HTR-8/SVneo (cell line): ENCODE results near the gene CYP26B1.

Experiments
- DNase-seq: peaks from one replicate; pipeline ENCODE4 v3.0.0; 2011; ENCODE audit warnings: low spot score, mixed read lengths; ENCODE audit not compliant: insufficient read length
- FAIRE-seq: peaks from 2 replicates; lab custom pipeline; 2011; peaks lifted over from hg19 to GRCh38; lab: Jason Lieb, UNC

The CYP26B1 gene, protein sequence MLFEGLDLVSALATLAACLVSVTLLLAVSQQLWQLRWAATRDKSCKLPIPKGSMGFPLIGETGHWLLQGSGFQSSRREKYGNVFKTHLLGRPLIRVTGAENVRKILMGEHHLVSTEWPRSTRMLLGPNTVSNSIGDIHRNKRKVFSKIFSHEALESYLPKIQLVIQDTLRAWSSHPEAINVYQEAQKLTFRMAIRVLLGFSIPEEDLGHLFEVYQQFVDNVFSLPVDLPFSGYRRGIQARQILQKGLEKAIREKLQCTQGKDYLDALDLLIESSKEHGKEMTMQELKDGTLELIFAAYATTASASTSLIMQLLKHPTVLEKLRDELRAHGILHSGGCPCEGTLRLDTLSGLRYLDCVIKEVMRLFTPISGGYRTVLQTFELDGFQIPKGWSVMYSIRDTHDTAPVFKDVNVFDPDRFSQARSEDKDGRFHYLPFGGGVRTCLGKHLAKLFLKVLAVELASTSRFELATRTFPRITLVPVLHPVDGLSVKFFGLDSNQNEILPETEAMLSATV

DNA sequence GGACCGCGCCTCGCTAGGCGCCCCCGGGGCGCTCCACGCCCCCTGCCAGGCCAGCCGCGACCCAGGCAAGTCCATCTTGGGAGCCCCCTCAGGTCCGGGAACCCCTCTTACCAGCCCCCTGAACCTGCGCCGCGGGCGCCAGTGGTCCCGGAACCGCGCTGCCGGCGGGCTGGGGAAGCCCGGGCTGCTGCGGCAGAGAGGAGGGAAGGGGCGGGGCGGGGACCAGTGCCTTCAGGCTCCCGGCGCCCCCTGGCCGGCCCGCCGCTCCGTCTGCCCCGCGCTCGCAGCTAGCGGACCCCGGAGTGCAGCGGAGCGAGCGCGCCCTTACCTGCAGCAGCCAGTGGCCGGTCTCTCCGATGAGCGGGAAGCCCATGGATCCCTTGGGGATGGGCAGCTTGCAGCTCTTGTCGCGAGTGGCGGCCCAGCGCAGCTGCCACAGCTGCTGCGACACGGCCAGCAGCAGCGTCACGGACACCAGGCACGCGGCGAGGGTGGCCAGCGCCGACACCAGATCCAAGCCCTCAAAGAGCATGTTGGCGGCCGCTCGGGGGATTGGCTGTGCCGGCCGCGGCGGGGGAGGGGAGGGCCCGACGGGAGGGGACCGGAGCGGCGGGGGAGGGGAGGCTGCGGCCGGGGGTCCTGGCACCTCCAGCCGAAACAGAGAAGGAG, at the start of gene CYP26B1:
CYP26B1 (minus strand) TSS at position 560 of the 669 bp plus-strand sequence; CDS start at position 532, 28 bp downstream.
- no peak for DNase-seq

DNA sequence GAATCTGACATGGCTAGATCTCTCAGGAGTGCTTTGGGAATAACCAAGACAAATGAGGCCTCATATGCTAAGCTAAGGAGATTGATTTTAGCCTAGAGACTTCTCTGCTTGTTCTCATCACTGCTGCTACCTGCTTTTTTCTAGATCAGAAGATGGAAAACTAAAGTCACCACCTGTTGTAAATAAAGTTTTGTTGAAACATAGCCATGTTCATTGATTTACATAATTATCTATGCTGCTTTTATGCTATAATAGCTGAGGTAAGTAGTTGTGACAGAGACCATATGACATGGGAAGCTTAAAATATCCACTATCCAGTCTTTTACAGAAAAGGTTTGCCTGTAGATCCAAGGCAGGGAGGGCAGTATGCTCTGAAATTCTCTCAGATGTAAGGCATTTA, 46.1 kb upstream of the CYP26B1 start:
- no peak for FAIRE-seq
- no peak for DNase-seq

More for the DNA sequence above, at the start of gene CYP26B1:
- FAIRE-seq: peak; percentile 31

DNA sequence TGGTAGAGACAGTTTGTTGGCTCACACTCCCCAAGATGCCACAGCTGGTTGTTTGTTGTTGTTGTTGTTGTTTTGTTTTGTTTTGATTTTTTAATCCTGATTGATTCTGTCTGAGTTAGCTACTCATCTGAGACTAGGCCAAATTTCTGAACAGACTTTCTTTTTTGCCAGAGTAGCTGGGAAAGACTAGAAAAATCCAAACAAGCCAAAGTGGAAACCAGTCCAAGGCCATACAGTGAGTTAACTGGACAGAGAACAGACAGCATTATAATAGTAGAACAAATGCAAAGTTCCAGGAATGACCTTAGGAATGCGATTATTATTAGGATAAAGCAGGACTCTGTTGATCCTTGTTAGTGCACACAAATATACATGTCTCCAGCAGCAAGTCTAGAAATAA, 43.8 kb upstream of the CYP26B1 start:
- FAIRE-seq: no peak
- no peak for DNase-seq

DNA sequence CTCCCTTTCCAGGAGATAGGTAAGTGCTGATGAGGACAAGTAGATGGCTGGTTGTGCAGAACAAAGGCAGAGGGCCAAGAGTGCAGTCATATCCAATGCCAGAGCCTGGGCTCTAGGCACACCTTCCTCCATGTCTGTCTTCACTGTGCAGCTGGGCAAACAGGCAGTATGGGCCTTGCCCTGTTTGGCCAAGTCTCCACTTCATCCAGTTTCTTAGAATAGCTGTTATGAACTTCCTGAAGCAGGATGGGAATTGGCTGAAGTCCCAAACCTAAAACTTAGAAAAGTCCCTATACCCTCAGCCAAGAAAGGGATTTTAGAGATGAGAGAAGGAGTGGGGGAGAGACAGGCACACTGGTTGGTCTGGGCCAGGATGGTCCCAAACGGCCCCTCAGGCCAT, 37.5 kb upstream of the CYP26B1 start:
- no peak for FAIRE-seq
- no peak for DNase-seq

DNA sequence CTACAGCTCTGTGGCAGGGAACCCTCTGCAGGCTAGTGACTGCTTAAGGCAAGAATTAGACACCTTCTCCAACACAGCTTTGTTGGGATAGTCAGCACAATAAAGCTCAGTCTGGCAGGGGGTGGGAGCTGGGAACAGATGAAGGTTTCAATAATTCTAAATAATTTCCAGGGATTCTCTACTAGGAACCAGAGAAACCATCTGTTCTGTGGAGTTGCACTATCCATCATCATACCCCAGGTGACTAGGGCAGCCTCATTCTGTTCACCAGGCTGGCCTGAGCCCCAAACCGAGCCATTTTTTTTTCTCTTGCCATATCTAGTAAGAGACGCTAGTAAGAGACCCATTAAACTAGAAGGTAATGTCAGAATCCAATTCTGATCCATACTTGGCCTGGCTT, 35.8 kb upstream of the CYP26B1 start:
- DNase-seq: no peak
- FAIRE-seq: no peak

DNA sequence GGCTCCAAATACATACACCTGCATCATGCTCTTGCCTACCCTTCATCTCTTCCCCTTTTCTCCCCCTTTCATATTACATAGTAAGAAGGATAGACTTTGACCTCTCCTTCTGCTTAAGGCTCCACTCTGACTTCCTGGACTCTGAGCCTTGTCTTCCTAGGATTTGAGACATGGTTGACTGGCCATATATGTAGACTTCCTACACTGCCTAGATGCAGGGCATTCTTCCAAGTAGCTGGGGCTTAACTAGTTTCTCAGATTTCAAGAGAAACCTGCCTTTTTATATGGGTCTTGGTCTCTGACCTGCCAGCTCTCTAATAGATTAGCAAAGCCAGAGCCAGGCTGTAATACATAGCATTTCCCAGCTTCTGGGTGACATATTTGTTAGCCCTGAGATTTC, 35.4 kb upstream of the CYP26B1 start:
- no peak for DNase-seq
- no peak for FAIRE-seq

DNA sequence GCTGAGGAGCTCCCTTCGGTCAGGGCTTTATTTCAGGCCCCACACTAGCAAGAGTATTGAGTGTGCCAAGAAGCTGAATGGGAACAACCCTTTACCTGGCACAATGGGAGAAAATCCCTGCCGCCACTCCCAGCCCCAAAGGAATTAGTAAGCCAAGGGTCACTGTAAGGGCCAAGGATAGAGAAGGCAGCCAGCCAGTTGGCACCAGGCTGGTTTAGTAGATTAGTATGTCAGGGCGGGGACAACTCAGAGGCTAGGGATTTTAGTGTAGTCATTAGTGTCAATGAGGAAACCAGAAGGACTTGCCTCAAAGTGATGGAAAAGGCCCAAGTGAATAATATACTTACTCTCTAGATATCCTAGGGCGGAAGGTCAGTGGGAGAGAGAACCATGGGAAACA, 34.9 kb upstream of the CYP26B1 start:
- DNase-seq (no peak), FAIRE-seq (no peak)

DNA sequence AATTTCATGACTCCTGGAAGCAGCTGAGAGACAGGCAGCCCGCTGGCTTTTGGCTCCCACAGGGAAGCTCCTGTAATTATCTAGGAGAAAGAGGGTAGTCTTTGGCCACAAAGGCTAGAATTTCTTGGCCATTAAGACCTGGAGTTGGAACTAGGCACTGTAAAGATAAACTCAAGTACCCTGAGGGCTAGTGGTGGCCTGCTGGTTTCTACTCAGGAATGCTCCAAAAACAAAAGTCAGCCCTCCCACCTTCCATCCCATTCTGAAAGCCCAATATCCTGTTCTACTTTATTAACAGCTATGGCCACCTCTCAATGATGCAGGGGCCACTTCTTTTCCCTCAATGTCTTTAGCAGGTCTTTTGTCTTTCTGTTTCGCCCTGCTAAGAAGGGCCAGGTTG, 34.0 kb upstream of the CYP26B1 start:
- FAIRE-seq: no peak
- DNase-seq: no peak

DNA sequence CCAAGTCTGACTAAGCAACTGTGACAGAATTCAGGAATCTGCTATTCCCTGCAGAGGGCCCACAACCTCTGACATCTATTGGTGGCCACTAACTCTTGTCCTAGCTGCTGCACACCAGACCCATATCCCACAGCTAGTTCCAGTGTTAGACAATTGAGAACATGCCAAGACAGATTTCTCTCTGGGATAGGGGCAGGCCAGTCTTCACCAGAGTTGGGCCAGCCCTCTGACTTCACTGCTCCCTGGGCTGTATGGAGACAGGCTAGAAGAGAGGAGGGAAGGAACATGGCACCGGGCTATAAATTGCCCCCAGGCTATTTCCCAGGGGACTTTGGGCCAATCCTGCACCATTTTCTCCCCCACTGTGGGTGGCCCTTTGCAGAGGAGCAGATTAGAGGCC, 32.7 kb upstream of the CYP26B1 start:
- no peak for DNase-seq
- FAIRE-seq: no peak

DNA sequence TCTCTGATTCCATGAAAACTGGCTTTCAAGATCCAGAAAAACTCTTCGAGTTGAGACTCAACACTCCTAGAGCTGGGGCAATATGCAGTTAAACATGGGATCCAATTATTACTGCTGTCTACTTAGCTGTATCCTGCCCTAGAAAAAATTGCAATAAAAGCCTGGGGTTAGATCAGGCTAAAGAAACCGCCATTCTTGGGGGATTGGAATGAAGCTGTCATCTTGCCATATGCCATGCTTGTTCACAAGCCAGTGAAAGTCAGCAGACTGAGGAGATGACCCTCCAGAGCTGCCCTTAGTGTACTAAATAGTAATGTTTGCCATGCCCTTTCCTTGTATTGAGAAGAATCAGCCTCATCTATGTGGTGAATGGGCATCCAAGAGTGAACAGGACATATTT, 30.9 kb upstream of the CYP26B1 start:
- DNase-seq: no peak
- no peak for FAIRE-seq

DNA sequence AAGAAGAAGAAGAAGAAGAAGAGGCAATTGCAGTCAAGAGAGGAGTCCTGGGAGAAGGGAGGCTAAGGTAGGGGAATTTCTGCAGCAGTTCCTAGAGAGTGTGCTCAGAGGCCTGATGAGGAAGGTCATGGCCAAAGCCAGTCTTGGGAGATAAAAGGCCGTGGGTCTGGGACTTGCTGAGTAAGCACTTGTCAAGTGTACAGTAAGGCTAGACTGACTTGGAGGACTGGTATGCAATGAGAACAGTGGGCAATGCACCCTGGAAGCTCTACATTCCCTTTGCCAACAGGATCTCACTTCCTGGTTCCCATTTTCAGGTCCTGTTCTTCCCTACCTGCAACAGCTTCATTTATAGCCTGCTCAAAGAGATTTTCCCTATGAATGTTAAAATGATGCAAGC, 28.6 kb upstream of the CYP26B1 start:
- no peak for DNase-seq
- no peak for FAIRE-seq

DNA sequence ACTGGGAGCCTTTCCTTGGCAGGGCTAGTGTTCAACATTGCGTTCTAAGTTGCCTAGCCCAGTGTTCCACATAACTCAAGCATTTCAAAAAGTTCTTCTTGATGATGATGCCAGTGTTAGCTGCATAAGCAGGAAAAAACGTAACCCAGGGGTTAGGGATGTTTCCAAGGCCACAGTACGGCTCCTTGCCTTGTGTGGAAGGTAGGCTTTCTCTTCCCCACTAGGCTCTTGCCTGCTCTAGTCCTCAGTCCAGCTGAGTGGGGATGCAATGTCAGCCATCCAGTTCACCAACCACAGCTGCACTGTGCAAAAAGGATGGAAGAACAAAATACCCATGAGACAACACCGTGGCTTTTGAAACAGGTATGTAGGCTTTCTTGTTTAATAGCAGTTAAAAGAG, 28.0 kb upstream of the CYP26B1 start:
- DNase-seq (no peak), FAIRE-seq (no peak)

DNA sequence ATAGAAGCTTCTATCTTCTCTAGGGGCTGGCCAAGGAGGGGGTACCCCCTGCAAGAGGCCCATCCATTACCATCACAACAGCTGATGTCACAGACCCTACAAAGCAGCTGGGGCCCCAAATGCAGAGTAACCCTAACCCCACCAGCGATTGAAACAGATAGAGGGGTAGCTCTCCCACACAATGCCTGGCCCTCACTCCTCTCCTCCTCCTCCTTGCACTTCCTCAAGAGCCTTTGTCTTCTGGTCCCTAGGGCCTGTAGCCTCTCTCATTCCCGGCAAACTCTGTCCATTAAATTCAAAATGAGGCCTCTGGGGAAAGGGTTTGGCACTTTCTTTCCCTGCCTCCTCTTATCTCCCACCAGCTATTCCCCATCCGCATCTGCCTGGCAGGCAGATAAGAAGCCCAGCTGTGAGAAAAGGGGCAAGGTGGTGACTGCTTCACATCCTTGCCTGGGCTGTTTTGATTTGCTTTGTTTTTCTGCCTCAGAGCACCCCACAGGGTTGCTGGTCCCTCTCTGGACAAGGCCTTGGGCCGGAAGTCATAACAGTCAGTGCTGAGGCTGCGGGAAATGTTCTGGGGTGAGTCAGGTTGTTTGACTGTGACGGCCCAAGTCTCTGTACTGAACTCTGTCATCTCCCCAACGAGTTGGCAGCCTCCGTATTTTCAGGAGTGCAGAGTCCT, 26.1 kb upstream of the CYP26B1 start:
- no peak for FAIRE-seq
- no peak for DNase-seq

DNA sequence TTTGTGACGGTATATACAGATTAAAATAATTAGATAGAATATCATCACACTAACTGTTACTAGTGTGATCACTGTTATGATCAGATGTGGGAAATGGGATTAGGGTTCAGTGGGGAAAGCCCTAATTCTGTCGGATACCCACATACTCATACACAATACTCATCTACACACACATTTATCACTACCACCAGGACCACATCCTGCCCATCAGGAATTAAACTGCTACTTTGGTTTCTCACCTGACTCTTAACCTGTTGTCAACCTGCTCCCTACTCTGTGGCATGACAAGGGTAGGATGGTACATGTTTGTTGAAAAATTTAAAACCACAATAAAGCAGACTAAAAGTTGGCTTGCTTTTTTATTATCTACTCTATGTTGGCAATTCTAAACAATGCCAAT, 24.8 kb upstream of the CYP26B1 start:
- DNase-seq (no peak), FAIRE-seq (no peak)

DNA sequence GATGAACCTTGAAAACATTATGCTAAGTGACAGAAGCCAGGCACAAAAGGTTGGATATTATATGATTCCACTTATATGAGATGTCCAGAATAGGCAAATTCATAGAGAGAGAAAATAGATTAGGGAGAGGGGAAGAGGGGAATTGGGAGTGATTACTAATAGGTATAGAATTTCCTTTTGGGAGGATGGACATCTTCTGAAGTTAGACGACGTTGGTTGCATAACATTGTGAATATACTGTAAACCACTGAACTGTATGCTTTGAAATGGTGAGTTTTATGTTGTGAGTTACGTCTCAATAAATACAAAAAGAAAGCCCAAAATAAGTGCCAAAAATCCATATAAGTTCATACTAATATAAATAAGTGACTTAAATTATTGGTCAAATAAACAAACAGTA, 18.6 kb upstream of the CYP26B1 start:
- no peak for DNase-seq
- FAIRE-seq: no peak

DNA sequence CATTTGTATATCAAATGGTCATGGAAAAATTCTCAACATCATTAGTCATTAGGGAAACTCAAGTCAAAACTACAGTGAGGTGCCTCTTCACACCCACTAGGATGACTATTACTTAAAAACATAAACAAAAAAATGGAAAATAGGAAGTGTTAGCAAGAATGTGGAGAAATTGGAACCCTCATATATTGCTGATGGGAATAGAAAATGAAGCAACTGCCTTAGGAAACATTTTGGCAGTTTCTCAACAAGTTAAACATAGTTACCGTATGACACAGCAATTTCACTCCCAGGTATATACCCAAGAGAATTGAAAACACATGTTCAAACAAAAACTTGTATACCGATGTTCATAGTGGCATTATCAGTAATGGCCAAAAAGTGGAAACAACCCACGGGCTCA, 18.1 kb upstream of the CYP26B1 start:
- no peak for DNase-seq
- no peak for FAIRE-seq

DNA sequence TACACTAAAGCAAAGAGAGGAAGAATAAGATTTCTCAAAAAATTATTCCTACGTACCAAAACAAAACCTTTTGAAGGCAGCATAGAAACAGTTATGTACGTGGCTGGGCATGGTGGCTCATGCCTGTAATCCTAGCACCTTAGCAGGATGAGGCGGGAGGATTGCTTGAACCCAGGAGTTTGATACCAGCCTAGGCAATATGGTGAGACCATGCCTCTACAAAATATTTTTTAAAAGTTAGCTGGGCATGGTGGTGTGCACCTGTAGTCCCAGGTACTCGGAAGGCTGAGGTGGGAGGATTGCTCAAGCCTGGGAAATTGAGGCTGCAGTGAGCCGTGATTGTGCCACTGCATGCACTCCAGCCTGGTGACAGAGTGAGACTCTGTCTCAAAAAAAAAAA, 14.9 kb upstream of the CYP26B1 start:
- no peak for DNase-seq

DNA sequence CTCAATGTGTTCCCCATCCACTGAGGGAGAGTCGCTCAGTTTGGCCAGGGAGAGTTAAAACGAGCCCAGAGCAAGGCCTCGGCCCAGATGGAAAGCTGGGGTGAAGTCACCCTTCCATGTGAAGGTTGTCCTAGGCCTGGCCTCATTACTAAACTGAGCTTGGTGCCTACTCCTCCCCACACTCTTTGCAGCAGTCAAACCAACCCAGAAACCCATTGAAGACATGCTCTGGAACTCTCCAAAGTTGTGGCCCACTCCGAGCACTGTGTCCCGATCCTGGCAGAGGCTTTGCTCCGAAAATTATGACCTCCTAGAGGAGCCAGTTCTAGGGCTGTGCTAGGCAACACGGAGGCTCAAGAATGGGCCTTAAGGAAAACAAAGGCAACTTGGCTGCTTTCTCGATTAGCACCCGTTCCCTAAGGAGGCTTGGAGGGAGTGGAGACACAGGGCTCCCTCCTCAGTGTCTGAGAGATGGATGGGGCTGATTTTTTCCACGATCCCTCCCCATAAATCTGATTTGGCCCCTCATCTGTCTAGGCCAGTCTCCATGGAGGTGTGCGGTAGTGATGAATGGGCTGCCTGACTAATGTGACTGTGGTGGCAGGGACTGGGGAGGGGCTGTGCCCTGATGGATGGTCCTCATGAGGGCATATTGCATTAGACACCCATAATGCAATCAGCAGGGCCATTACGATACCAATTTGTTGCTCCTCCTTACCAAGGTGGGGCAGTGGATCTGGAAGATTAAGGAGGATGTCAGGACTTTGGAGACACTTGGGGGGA, 11.7 kb upstream of the CYP26B1 start:
- FAIRE-seq (peak; percentile 62), DNase-seq (no peak)

More for the DNA sequence above, 14.9 kb upstream of the CYP26B1 start:
- no peak for FAIRE-seq

DNA sequence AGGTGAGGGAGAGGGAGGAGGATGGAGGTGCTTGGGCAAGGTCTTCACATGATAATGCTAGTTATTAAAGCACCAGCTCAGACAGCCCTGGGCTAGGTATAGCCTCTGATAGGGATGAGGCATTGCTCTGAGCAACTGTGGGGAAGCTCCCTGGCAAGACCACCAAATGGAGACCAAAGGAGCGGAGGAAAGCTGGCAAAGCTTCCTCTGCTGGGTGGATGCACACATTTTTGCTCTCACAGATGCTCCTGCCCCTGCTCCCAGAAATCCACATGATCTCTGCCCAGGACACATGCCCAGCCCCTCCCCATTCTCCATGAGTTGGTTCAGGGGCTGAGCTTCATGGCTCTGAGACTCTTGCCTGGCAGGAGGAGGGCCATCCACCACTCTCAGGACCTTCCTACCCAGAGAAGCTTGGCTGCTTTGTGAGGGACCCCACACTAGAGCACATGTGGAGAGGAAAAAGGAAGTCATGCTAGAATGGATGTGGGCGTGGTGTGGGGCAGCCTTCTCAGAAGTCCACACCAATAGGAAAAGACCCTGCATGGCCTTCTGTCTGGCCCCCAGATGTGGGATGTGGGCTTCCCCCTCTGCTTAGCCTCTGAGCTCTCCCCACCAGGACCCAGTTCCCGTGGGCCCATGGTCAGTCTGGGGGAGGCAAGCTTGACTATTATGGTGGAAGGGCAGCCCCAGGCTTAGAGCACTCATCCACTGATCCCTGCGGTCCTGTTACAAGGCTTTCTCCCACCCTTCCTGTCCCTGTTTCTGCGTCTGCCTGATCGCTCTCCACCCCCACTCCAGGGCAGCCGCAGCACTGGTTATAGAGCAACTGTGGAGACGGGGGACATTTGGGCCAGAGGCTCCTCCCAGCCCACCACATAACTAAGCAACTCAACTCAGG, 10.5 kb upstream of the CYP26B1 start:
- DNase-seq: no peak
- no peak for FAIRE-seq
